Nephron progenitor cell (in vitro differentiated cells): Measurements from ENCODE around the gene FANK1.

Experiments used
- DNase-seq: peaks from one replicate; pipeline ENCODE4 v3.0.0; 2021
- H3K27ac Mint-ChIP-seq: 2 replicates; pipeline ENCODE4 v1.8.0; 2021; ENCODE audit warnings: mild to moderate bottlenecking, moderate library complexity, mixed read lengths
- H3K27me3 Mint-ChIP-seq: 2 replicates; pipeline ENCODE4 v1.8.0; 2021; ENCODE audit warnings: mild to moderate bottlenecking, low read depth, mixed read lengths; ENCODE audit not compliant: poor library complexity
- H3K36me3 Mint-ChIP-seq: 2 replicates; pipeline ENCODE4 v1.8.0; 2021; ENCODE audit warnings: low read depth, mixed read lengths
- H3K4me1 Mint-ChIP-seq: 2 replicates; pipeline ENCODE4 v1.8.0; 2021; ENCODE audit warnings: mixed read lengths
- H3K4me3 Mint-ChIP-seq: 2 replicates; pipeline ENCODE4 v1.8.0; 2021; ENCODE audit warnings: mild to moderate bottlenecking, moderate library complexity, mixed read lengths
- H3K9me3 Mint-ChIP-seq: 2 replicates; pipeline ENCODE4 v1.8.0; 2021; ENCODE audit warnings: mild to moderate bottlenecking, moderate library complexity, mixed read lengths
- TF ChIP-seq, protein P1 (sequence below): fragments of 200-600 bp; sonication (generic); IDR thresholded peaks from 2 replicates; pipeline ENCODE4 v1.5.0; 2021; ENCODE audit warnings: antibody characterized with exemption

FANK1 gene

DNA sequence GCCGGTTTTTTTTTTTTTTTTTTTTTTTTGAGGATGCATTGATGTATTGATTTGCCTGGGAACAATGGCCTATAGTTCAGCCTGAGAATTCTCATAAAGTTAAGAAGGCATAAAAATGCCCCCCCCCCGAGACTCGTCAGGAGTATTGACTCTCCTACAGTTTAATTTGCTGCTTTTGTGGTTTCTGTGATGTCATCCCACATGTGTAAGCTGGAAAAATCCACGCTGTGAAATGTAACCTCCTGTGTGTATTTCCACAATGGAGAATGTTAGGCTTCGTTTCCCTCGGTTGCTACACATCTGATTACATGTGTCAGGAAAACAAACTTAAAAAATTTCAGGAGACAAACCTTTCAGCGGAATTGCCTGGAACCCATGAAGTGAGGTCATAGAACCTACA is 117.9 kb downstream of the FANK1 start:
- H3K36me3 Mint-ChIP-seq, result peaks cover 21% of the 10 kb centered on the region
- H3K4me1 Mint-ChIP-seq, result peaks cover 34% of the 10 kb centered on the region
- TF ChIP-seq, protein P1, sequence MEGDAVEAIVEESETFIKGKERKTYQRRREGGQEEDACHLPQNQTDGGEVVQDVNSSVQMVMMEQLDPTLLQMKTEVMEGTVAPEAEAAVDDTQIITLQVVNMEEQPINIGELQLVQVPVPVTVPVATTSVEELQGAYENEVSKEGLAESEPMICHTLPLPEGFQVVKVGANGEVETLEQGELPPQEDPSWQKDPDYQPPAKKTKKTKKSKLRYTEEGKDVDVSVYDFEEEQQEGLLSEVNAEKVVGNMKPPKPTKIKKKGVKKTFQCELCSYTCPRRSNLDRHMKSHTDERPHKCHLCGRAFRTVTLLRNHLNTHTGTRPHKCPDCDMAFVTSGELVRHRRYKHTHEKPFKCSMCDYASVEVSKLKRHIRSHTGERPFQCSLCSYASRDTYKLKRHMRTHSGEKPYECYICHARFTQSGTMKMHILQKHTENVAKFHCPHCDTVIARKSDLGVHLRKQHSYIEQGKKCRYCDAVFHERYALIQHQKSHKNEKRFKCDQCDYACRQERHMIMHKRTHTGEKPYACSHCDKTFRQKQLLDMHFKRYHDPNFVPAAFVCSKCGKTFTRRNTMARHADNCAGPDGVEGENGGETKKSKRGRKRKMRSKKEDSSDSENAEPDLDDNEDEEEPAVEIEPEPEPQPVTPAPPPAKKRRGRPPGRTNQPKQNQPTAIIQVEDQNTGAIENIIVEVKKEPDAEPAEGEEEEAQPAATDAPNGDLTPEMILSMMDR, result no peak
- no peaks in the 10 kb centered on the region for H3K27me3 Mint-ChIP-seq
- peaks cover 19% of the 10 kb centered on the region for H3K9me3 Mint-ChIP-seq
- DNase-seq, result no peak
- H3K4me3 Mint-ChIP-seq, result no peak overlapping the region
- H3K27ac Mint-ChIP-seq, result no peak overlapping the region

DNA sequence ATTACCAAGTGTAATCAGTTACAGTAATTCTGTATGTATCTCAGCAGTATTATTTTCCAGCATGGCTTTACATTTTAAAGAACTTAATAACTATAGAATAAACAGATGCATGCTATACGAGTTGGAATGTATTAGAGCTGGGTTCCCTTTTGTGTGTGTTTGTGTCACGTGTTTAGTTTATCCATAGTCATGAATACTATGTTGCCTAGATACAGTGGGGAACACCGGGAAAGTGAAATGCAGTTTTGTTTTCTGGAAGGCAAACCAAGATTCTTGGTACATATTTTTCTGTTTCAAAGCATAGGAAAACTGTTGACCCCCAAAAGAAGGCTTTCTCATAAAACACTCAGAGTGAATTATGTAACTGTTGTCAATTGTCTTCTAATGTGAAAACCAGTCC is 119.0 kb downstream of the FANK1 start:
- no peak overlapping the region for H3K27ac Mint-ChIP-seq
- H3K36me3 Mint-ChIP-seq, result peaks cover 24% of the 10 kb centered on the region
- peaks cover 25% of the 10 kb centered on the region for H3K4me1 Mint-ChIP-seq
- peaks cover 15% of the 10 kb centered on the region for H3K9me3 Mint-ChIP-seq
- H3K27me3 Mint-ChIP-seq, result no peaks in the 10 kb centered on the region
- TF ChIP-seq, protein P1, result no peak
- no peak for DNase-seq
- no peak overlapping the region for H3K4me3 Mint-ChIP-seq

DNA sequence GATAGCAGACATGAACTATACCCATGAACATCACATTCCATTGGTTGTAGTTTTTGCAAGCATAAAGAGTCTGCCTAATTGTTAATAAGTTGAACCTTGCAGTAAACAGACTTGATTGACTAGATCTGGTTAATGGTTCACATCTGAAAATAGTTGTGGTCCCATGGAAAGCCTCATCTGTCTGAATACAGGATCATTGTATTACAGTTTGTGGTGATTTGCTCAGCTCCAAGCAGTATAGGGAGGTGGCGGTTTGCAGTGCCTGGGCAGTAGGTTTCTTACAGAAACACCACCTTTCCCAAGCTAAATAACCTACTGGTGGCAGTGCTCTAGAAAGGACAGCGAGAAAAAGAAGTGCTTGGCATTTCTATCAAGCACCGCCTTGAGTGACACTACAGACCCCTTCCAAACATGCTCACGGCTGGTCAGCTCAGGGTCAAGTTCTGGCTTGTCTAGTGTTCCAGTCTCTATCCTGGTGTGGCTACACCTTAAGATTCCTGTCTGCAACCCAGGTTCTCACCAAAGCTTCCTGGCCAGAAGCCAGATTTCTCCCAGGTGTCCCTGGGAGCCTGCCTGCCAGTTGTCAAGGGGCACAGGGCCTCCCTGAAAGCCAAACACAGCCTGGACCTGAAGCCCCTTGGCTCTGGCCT is 119.9 kb downstream of the FANK1 start:
- no peak overlapping the region for H3K27ac Mint-ChIP-seq
- DNase-seq, result no peak
- H3K9me3 Mint-ChIP-seq, result peaks cover 9% of the 10 kb centered on the region
- no peaks in the 10 kb centered on the region for H3K27me3 Mint-ChIP-seq
- H3K4me3 Mint-ChIP-seq, result no peak overlapping the region
- peaks cover 25% of the 10 kb centered on the region for H3K4me1 Mint-ChIP-seq
- H3K36me3 Mint-ChIP-seq, result peaks cover 15% of the 10 kb centered on the region
- TF ChIP-seq, protein P1, result no peak

DNA sequence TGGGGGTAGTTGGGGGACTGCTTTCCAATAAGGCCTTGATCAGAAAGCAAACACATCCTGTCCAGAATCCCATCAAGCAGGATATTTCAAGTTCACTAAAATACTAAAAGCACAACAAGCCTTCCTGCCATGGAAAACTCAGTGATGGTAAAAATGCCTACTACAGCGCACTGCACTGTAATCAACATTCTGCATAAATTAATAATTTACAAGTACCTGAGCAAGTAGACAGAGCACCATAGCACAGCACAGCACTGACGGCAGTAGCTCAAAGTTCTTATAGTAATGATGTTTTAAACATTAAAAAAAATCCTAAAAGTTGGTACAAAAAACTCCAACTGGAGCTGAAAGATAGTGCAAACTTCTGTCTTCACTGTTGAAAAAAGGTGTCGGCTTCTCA is 120.5 kb downstream of the FANK1 start:
- H3K27ac Mint-ChIP-seq, result no peak overlapping the region
- H3K36me3 Mint-ChIP-seq, result peaks cover 12% of the 10 kb centered on the region
- TF ChIP-seq, protein P1, result no peak
- no peak for DNase-seq
- no peaks in the 10 kb centered on the region for H3K27me3 Mint-ChIP-seq
- H3K9me3 Mint-ChIP-seq, result peaks cover 7% of the 10 kb centered on the region
- H3K4me3 Mint-ChIP-seq, result no peak overlapping the region
- peaks cover 24% of the 10 kb centered on the region for H3K4me1 Mint-ChIP-seq

DNA sequence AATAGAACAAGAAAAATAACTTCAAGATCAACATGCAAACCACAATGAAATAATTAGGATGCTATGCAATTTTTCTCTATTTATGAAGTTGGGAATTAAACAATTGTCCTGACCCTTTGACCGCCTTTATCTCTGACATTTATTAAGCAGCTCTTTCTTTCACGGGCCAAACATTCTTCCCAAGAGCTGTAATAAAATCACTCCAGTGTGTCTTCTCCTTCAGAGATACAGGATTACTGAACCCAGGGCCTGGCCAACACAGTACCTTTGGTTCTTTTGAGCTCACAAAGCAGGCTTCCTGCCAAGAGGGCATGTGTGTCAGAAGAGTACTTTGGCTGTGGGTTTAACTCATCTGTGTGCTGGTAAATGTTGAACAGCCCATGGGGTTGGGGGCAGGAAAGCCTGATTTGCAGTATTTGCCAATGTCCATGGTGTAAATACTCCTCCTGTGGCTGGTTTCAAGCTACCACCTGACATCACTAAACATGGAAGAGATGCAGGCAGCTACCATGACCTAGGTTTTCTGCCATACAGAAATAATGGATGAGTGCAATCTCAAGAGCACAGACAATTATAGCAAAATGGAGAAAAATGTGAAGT is 121.7 kb downstream of the FANK1 start:
- peaks cover 3% of the 10 kb centered on the region for H3K9me3 Mint-ChIP-seq
- H3K4me3 Mint-ChIP-seq, result no peak overlapping the region
- no peak for DNase-seq
- H3K27me3 Mint-ChIP-seq, result peaks cover 2% of the 10 kb centered on the region
- peaks cover 14% of the 10 kb centered on the region for H3K4me1 Mint-ChIP-seq
- TF ChIP-seq, protein P1, result no peak
- no peak overlapping the region for H3K27ac Mint-ChIP-seq
- H3K36me3 Mint-ChIP-seq, result peaks cover 7% of the 10 kb centered on the region
